Activated B cell treated with CpG ODN at 0.5 μM for 24 hours (primary cell): ENCODE measurements around the gene EPHA4. TPM values are rescaled to one million over a fixed set of nuclear protein-coding genes. Genes with fewer than 3 reads are reported as not detected.

Source experiments
- ATAC-seq: fragments of 200-7000 bp; cut with Tn5 transposase; one replicate; pipeline ENCODE4 v1.10.0; 2021; ENCODE audit warnings: low read depth, mild to moderate bottlenecking, moderate library complexity
- CTCF ChIA-PET: fragments of 350-600 bp; sonication (Branson Sonifier 250); formaldehyde crosslinking; loops from one replicate; lab custom pipeline; 2021; ENCODE audit warnings: antibody characterized with exemption; lab: Charles Lee
- POLR2A ChIA-PET: fragments of 350-600 bp; sonication (Branson Sonifier 250); formaldehyde crosslinking; loops from one replicate; lab custom pipeline; 2021; ENCODE audit warnings: antibody characterized with exemption; lab: Charles Lee
- DNase-seq: peaks from one replicate; pipeline ENCODE4 v3.0.0; 2022
- H3K27ac Mint-ChIP-seq: one replicate; pipeline ENCODE4 v1.8.0; 2020; ENCODE audit warnings: mixed read lengths
- H3K27me3 Mint-ChIP-seq: one replicate; pipeline ENCODE4 v1.8.0; 2021; ENCODE audit warnings: mixed read lengths
- H3K36me3 Mint-ChIP-seq: one replicate; pipeline ENCODE4 v1.8.0; 2021; ENCODE audit warnings: low read depth, mixed read lengths
- H3K4me1 Mint-ChIP-seq: one replicate; pipeline ENCODE4 v1.8.0; 2021; ENCODE audit warnings: mixed read lengths
- H3K4me3 Mint-ChIP-seq: one replicate; pipeline ENCODE4 v1.8.0; 2020; ENCODE audit warnings: mild to moderate bottlenecking, mixed read lengths
- H3K9me3 Mint-ChIP-seq: one replicate; pipeline ENCODE4 v1.8.0; 2020; ENCODE audit warnings: mixed read lengths
- intact Hi-C: fragments of 100-400 bp; cut with micrococcal nuclease; formaldehyde crosslinking; loops from one replicate; pipeline ENCODE4 v1.15.1; 2024
- total RNA-seq: library from RNA; stranded (reverse); gene quantifications from 2 replicates; pipeline ENCODE4 v1.2.3, GENCODE V29; 2022
- TF ChIP-seq, protein P1 (sequence below): fragments of 200-600 bp; IDR thresholded peaks from one replicate; pipeline ENCODE4 v1.8.0; 2022; ENCODE audit warnings: antibody characterized with exemption, mild to moderate bottlenecking

EPHA4 gene
- total RNA-seq, 1 donor from 2014 or later: 26.4 TPM

DNA sequence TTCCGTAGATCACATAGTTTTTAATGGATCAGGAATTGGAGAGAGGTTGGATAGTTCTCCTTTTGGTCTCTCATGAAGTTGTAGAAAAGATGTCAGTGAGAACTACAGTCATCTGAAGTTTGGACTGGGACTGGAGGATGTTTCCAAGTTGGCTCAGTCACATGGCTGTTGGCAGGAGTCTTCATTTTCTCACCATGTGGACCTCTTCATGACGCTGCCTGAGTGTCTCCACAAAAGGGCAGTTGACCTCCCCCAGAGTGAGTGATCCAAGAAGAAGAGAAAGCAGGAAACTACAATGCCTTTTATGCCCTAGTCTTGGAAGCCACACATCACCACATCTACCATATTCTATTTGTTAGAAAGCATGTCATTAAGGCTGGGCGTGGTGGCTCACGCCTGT is 171.7 kb downstream of the EPHA4 start:
- CTCF ChIA-PET: no interaction called here
- H3K27me3 Mint-ChIP-seq: peaks cover 5% of the 10 kb centered on the region

DNA sequence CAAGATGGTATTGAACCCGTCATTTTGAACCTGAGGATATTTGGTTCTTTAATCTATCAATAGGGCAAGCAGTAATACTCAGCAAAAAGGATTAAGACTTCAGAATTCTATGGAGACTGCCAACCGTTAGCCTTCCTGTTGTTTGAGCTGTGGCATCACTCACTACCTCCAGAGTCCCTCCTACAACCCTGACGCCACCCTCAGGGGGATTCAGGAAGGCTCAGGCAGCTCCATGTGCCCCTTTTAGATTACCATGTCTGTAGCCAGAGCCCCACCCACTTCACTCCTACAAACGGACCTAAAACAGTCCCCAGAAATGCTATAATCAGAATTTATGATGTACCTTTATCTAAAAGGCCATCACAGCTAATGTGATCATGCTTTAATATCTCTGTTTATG is 172.9 kb downstream of the EPHA4 start:
- TF ChIP-seq, protein P1, sequence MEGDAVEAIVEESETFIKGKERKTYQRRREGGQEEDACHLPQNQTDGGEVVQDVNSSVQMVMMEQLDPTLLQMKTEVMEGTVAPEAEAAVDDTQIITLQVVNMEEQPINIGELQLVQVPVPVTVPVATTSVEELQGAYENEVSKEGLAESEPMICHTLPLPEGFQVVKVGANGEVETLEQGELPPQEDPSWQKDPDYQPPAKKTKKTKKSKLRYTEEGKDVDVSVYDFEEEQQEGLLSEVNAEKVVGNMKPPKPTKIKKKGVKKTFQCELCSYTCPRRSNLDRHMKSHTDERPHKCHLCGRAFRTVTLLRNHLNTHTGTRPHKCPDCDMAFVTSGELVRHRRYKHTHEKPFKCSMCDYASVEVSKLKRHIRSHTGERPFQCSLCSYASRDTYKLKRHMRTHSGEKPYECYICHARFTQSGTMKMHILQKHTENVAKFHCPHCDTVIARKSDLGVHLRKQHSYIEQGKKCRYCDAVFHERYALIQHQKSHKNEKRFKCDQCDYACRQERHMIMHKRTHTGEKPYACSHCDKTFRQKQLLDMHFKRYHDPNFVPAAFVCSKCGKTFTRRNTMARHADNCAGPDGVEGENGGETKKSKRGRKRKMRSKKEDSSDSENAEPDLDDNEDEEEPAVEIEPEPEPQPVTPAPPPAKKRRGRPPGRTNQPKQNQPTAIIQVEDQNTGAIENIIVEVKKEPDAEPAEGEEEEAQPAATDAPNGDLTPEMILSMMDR: no peak
- Mint-ChIP-seq H3K9me3 (no peaks in the 10 kb centered on the region), H3K36me3 (no peaks in the 10 kb centered on the region), H3K4me1 (peaks cover 4% of the 10 kb centered on the region), H3K27me3 (no peaks in the 10 kb centered on the region), H3K27ac (no peak overlapping the region), H3K4me3 (no peak overlapping the region)
- intact Hi-C loops: no loop called here
- no peak for DNase-seq
- no peak for ATAC-seq
- ChIA-PET POLR2A (no interaction called here), CTCF (no interaction called here)

More for the DNA sequence above, 171.7 kb downstream of the EPHA4 start:
- Mint-ChIP-seq H3K9me3 (peaks cover 1% of the 10 kb centered on the region), H3K36me3 (no peaks in the 10 kb centered on the region), H3K4me1 (peaks cover 4% of the 10 kb centered on the region), H3K4me3 (no peak overlapping the region), H3K27ac (no peak overlapping the region)
- POLR2A ChIA-PET: interaction anchor here (0.7 kb wide), 1 partner anchor 218 kb away, joined by 3 read pairs; no protein-coding TSS in a partner anchor
- no peak for ATAC-seq
- DNase-seq: no peak
- intact Hi-C loops: no loop called here
- TF ChIP-seq, protein P1: no peak

DNA sequence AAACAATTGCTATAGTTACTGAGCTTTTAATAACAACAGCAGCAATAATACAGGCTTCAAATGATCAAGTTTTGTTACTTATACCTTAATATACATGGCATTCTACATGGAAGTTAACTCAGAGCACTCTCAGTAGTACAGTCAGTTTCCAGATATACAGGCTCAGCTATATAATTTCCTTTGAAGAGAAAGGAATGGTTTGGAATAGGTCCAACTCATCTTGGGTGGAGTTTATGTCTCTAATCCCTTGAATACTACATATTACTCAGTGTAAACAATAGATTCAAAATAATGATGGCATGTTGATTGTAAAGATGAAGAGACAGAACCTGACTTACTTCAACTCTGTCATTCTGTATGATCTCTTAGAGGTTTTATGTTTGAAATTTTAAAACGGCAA is 174.9 kb downstream of the EPHA4 start:
- H3K4me1 Mint-ChIP-seq: peaks cover 4% of the 10 kb centered on the region
- DNase-seq (no peak), ATAC-seq (no peak)
- intact Hi-C loops: no loop called here
- no peak overlapping the region for H3K27ac Mint-ChIP-seq
- ChIA-PET POLR2A (no interaction called here), CTCF (no interaction called here)
- no peaks in the 10 kb centered on the region for H3K27me3 Mint-ChIP-seq
- no peak overlapping the region for H3K4me3 Mint-ChIP-seq
- no peaks in the 10 kb centered on the region for H3K9me3 Mint-ChIP-seq
- H3K36me3 Mint-ChIP-seq: no peaks in the 10 kb centered on the region
- TF ChIP-seq, protein P1: no peak

DNA sequence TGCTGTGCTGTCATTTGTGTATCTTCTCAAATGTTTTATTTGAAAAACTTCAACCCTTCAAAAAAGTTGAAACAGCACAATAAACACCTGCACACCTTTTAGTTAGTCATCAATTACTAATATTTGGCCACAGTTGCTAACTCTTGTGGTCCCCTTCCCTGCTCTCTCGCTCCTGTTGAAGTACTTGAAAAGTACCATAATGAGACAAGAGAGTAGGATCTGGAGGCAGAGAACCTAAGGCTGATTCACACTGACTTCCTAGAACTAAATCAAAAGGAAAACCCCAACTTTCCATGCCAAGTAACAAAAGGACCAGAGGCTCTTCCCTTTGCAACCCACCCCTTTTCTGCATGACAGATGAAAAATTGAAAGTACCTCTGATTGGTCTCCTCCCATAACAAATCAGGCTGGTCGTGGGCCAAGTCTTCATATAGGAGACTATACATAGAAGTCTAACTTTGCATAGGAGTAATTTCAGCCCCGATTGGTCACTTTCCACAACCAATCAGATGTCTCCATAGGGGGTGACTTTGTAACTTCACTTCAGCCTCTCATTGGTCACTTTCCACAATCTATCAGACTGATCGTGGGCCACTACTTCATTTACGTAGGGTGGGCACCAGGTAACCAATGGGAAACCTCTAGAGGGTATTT is 179.7 kb downstream of the EPHA4 start:
- intact Hi-C loops: no loop called here
- no peak overlapping the region for H3K27ac Mint-ChIP-seq
- no peak overlapping the region for H3K4me3 Mint-ChIP-seq
- ATAC-seq (no peak), DNase-seq (no peak)
- H3K36me3 Mint-ChIP-seq: no peaks in the 10 kb centered on the region
- TF ChIP-seq, protein P1: no peak
- H3K4me1 Mint-ChIP-seq: peaks cover 4% of the 10 kb centered on the region
- ChIA-PET CTCF (no interaction called here), POLR2A (no interaction called here)
- no peaks in the 10 kb centered on the region for H3K27me3 Mint-ChIP-seq
- no peaks in the 10 kb centered on the region for H3K9me3 Mint-ChIP-seq

DNA sequence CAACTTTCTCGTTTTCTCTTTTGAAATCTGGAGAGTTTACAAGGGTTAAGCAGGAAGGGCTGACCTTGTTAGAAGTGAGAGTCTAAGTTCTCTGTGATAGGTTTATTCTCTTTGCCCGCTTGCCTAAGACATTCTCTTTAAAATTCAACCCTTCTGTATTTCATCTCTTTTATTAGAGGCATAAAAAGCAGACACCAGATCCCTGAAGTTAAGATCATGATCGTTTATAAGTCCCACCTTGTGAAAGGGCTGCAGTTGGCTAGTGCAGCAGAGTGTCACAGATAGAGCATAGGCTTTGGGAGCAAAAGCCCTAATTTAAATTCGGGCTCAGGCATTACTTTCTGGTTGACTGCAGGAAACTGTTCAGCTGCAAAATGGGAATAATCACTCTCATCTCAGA is 181.2 kb downstream of the EPHA4 start:
- Mint-ChIP-seq H3K9me3 (no peaks in the 10 kb centered on the region), H3K27ac (no peak overlapping the region), H3K4me3 (no peak overlapping the region), H3K27me3 (no peaks in the 10 kb centered on the region), H3K36me3 (no peaks in the 10 kb centered on the region), H3K4me1 (no peaks in the 10 kb centered on the region)
- ATAC-seq (no peak), DNase-seq (no peak)
- POLR2A ChIA-PET: no interaction called here
- CTCF ChIA-PET: no interaction called here
- intact Hi-C loops: no loop called here
- TF ChIP-seq, protein P1: no peak
